Fibroblast of villous mesenchyme (primary cell): ENCODE data around the gene BPIFB2. TPM values are rescaled to one million over a fixed set of nuclear protein-coding genes. Genes with fewer than 3 reads are reported as not detected.

ENCODE experiments used
- DNase-seq: peaks from one replicate; pipeline ENCODE4 v3.0.0-alpha.2; 2010; ENCODE audit warnings: low read depth
- H3K4me3 ChIP-seq: 2 replicates; pipeline ENCODE4 v1.5.1; 2011; ENCODE audit warnings: low read depth, mild to moderate bottlenecking, low read length
- total RNA-seq: library from RNA; depleted of rRNA; stranded (reverse); fragments of >200 nt; gene quantifications from 2 replicates; pipeline ENCODE4 v1.2.3, GENCODE V29; 2012
- TF ChIP-seq, protein P1 (sequence below): IDR thresholded peaks from 2 replicates; pipeline ENCODE4 v1.5.1; 2012; ENCODE audit warnings: low read depth, mild to moderate bottlenecking, low read length; ENCODE audit not compliant: insufficient read depth

The BPIFB2 gene
- total RNA-seq, 1 donor, result not detected

DNA sequence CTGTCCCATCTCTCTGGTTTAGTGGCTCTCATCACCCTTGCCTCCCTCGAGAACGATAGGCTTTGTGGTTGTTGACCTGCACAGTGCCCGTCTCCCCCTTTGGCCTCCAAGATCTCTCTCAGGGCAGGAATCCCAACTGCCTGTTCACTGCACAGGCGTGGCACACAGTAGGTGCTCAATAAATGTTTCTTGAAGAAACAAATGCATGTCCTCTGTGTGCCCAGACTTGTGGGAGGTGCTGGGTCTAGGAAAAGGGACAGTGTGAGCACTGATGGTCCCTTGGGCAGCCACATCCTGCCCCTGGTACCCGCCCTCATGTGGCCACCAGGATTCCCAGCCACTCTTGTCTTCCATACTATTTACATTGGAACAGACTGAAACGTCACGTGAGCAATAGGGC is 21.4 kb downstream of the BPIFB2 start:
- DNase-seq, result no peak
- H3K4me3 ChIP-seq, result no peak overlapping the region
- TF ChIP-seq, protein P1, sequence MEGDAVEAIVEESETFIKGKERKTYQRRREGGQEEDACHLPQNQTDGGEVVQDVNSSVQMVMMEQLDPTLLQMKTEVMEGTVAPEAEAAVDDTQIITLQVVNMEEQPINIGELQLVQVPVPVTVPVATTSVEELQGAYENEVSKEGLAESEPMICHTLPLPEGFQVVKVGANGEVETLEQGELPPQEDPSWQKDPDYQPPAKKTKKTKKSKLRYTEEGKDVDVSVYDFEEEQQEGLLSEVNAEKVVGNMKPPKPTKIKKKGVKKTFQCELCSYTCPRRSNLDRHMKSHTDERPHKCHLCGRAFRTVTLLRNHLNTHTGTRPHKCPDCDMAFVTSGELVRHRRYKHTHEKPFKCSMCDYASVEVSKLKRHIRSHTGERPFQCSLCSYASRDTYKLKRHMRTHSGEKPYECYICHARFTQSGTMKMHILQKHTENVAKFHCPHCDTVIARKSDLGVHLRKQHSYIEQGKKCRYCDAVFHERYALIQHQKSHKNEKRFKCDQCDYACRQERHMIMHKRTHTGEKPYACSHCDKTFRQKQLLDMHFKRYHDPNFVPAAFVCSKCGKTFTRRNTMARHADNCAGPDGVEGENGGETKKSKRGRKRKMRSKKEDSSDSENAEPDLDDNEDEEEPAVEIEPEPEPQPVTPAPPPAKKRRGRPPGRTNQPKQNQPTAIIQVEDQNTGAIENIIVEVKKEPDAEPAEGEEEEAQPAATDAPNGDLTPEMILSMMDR, result no peak

DNA sequence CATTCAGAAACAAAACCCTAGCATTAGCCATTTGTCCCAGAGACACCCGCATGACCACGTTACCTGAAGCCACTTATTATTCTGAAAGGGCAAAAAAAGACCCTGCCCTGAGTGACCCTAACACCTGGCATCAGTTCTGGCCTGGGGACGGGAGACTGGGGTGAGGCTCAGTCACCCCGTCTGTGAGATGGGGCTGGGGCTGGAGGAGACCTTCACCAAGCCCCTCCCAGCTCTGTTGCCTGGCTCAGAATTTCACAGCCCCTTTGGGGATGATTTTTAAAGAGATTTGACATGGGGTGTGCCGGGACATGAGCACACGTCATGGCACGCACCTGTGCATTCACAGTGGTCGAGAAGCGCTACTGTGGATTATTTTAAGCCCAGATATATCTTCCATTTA is 22.6 kb downstream of the BPIFB2 start:
- no peak overlapping the region for H3K4me3 ChIP-seq
- TF ChIP-seq, protein P1, result no peak
- no peak for DNase-seq

DNA sequence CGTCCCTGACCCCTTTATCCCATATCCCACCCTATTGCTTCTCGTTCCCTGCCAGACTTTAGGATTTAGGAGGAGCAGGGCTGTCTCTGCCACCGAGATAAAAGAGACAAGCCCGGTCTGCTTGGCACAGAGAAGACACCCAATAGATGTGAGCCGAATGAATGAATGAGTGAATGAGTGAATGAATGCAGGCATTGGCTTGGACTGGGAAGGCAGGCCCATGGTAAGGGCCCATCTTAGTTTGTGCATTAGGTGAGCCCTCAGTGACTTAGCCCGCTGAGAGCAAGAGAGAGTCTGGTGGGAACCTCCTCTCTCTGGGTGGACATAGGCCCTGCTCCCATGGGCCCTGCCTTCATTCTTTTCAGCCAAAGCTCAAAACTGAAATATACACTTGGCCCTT is 23.1 kb downstream of the BPIFB2 start:
- TF ChIP-seq, protein P1, result no peak
- DNase-seq, result no peak
- H3K4me3 ChIP-seq, result no peak overlapping the region

GRCh38 chr20:33031531-33031930 is 24.0 kb downstream of the BPIFB2 start, which contains the start of gene BPIFB6:
BPIFB6 (plus strand) TSS chr20:33031648; CDS start chr20:33031648, 0 bp downstream.
- TF ChIP-seq, protein P1, result no peak
- no peak within 1 kb of the TSS for H3K4me3 ChIP-seq
- DNase-seq, result no peak

GRCh38 chr20:33032555-33032954 is 25.1 kb downstream of the BPIFB2 start:
- TF ChIP-seq, protein P1, result no peak
- no peak overlapping the region for H3K4me3 ChIP-seq
- no peak for DNase-seq

GRCh38 chr20:33033381-33033780 is 25.9 kb downstream of the BPIFB2 start:
- H3K4me3 ChIP-seq, result no peak overlapping the region
- TF ChIP-seq, protein P1, result no peak
- DNase-seq, result no peak

- DNase-seq, result no peak
- TF ChIP-seq, protein P1, result no peak
- H3K4me3 ChIP-seq, result no peak overlapping the region
Observed at GRCh38 chr20:33034115-33034514, 26.6 kb downstream of the BPIFB2 start.
